Skeletal muscle cell (primary cell): ENCODE data around the gene MYOD1.

ENCODE experiments used
- DNase-seq: peaks from one replicate; pipeline ENCODE4 v3.0.0-alpha.2; 2010; ENCODE audit warnings: low read depth
- H3K4me3 ChIP-seq: 2 replicates; pipeline ENCODE4 v1.5.1; 2011; ENCODE audit warnings: low read depth, mild to moderate bottlenecking, control low read depth, low read length, moderate library complexity

MYOD1 gene

GRCh38 chr11:17745023-17745772 lies 25.8 kb downstream of the MYOD1 start:
- DNase-seq = no peak

GRCh38 chr11:17746096-17746495 lies 26.7 kb downstream of the MYOD1 start:
- DNase-seq = no peak

More at GRCh38 chr11:17745023-17745772, 25.8 kb downstream of the MYOD1 start:
- no peak overlapping the region for H3K4me3 ChIP-seq

GRCh38 chr11:17747131-17747955 lies 28.0 kb downstream of the MYOD1 start:
- H3K4me3 ChIP-seq = no peak overlapping the region
- no peak for DNase-seq

More at GRCh38 chr11:17746096-17746495, 26.7 kb downstream of the MYOD1 start:
- H3K4me3 ChIP-seq = no peak overlapping the region

- no peak overlapping the region for H3K4me3 ChIP-seq
- no peak for DNase-seq
Observed at GRCh38 chr11:17748044-17748443, 28.7 kb downstream of the MYOD1 start.

DNA sequence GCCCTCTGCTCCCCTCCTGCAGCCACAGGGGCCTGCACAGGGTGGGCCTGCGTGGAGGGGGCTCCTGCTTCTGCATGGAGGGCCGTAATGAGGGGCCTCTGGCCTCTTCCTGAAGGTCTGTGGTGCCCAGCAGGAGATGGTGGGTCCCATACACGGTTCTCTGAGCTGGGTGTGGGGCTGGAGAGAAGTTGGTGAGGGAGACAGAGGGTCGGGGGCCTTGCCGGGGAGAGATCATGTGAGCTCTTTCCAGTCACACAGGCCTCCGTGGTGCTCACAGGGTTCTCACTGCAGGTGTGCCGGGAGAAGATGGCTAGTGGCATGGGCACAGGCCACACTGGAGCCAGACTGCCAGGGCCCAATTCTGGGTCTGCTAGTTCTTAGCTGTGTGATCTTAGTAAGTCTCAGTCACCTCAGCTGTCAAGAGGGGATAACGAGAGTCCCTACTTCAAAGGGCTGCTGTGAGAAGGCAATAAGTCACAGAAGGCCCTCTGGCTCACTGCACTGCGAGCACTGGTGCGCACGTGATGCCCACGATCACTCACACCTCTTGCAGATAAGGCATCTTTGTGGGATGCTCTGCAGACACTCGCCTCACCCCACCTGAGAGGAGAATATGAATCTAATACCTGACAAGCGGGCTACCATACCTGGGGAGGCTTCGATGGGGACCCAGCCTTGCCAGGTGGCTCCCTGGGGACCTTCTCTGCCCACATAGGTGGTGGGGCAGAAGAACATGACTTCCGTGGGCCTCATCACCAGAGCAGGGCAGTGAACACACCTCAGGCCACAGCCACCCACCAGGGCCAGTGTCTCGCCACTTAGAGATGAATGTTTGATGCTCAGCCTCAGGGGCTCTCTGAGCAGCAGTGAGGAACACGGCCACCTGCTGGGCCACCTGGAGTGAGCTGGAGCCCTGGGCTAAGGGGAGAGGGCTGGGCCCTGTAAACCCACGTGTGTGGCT lies 29.7 kb downstream of the MYOD1 start:
- DNase-seq = no peak
- no peak overlapping the region for H3K4me3 ChIP-seq

DNA sequence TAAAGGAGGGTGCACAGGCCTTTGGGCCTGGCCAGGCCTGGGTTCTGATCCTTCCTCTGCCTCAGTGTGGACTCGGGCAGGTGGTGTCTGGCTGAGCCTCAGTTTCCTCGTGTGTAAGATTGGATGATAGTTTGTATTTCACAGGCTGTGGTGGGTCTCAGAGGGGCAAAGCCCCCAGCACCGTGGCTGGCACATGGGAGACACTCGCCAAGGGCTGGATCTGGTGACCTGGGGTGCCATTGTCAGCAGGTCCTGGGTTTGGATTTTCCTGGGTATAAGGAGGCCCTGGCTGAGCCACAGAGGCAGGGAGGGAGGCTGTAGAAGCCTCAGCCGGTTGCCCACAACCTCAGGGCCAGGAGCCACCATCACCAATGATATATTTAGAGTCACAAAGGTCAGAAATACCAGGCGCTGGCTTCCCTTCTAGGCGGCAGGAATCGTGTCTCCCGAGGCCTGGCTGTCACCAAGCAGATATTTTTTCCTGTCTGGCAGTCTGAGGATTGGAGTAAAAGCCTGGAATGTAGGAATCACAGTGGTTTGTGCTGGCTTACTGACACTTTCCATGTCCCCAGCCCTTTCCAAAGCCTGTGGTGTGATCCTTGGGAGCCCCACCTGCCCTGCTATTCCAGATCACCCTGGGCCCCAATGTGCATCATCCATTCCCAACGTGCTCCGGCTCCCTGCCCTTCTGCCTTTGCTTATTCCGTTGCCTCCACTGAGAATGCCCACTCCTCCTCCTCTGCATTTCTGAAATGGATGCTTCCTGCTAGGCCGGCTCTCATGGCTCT lies 30.8 kb downstream of the MYOD1 start:
- no peak overlapping the region for H3K4me3 ChIP-seq
- DNase-seq = no peak

- no peak overlapping the region for H3K4me3 ChIP-seq
- no peak for DNase-seq
Observed at GRCh38 chr11:17750801-17751165, 31.4 kb downstream of the MYOD1 start.

DNA sequence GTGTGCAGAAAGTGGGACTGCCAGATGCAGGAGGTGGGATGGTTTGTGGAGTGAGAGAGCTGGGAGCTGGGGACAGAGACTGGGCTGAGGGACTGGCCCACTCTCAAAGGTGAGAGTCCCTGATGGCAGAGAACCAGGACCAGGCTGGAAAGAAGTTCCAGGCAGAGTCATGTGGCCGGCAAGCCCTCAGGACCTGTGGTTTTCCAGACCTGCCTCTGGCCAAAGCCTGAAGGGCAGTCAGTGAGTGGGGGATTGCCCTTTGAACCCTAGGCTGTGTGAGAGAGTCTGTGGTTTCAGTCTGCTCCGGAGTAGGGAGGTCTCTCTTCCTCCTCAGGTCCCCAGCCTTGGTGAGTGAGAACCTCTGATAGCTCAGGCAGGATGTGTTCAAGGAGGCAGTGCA lies 32.2 kb downstream of the MYOD1 start:
- no peak for DNase-seq
- no peak overlapping the region for H3K4me3 ChIP-seq

- H3K4me3 ChIP-seq = no peak overlapping the region
- DNase-seq = no peak
Observed at GRCh38 chr11:17752144-17752543, 32.8 kb downstream of the MYOD1 start.

DNA sequence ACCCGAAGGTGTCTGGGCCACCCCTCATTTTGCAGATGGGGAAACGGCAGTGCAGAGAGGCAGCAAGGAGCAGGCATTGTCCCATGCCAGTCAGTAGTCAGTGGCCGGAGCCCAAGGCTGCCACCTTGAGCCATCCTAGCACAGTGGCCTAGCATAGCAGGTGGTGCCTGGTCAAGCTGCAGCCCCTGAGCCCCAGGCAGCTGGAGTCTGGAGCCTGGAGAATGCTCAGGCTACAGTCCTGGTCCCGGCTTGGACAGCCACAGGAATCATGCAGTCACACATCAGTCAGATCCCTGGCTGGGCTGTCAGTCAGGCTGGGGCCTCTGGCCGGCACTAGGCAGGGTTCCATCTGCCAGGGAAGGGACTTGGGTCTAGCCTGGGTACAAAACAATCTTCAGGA lies 33.8 kb downstream of the MYOD1 start:
- no peak for DNase-seq
- no peak overlapping the region for H3K4me3 ChIP-seq

GRCh38 chr11:17753641-17754040 lies 34.3 kb downstream of the MYOD1 start:
- DNase-seq = no peak

DNA sequence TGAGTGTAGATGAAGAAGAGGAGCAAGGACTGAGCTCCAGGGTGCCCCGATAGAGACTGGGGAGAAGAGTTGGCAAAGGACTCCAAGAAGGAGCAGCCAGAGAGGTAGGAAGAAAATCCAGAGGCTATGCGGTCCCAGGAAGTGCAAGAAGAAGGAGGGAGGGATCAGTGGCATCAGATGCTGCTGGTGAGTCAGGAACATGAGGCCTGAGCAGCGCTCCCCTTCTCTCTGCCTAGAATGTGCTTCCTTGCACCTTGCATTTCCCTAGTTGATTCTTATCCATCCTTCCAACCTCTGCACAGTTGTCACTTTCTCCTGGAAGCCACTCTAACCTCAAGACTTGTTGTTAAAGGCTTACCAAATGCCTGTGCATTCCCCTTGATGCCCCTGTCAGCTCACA lies 36.5 kb downstream of the MYOD1 start:
- no peak for DNase-seq
- H3K4me3 ChIP-seq = no peak overlapping the region

More at GRCh38 chr11:17753641-17754040, 34.3 kb downstream of the MYOD1 start:
- H3K4me3 ChIP-seq = no peak overlapping the region

- DNase-seq = no peak
- no peak overlapping the region for H3K4me3 ChIP-seq
Observed at GRCh38 chr11:17760102-17761029, 41.0 kb downstream of the MYOD1 start.

GRCh38 chr11:17762309-17762974 lies 43.1 kb downstream of the MYOD1 start:
- no peak overlapping the region for H3K4me3 ChIP-seq

DNA sequence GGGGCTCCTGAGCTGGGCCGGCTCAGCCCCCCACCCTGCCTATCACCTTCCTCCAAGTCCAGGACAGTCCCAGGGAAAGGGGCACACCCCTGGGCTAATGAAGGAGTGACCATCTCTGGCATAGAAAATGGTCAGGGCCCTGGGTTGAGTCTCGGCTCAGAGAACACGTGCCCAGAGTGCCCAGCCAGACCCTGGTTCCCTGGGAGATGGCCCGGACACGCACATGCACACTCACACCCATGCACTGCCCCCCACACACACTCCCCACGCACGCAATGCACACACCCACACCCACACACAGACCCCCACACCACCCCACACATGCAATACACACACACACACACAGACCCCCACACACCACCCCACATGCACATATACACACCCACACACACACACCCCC lies 43.9 kb downstream of the MYOD1 start:
- H3K4me3 ChIP-seq = no peak overlapping the region

More at GRCh38 chr11:17762309-17762974, 43.1 kb downstream of the MYOD1 start:
- no peak for DNase-seq

GRCh38 chr11:17763703-17764102 lies 44.3 kb downstream of the MYOD1 start:
- DNase-seq = no peak
- no peak overlapping the region for H3K4me3 ChIP-seq

More for the DNA sequence above, 43.9 kb downstream of the MYOD1 start:
- no peak for DNase-seq

- no peak overlapping the region for H3K4me3 ChIP-seq
- no peak for DNase-seq
Observed at GRCh38 chr11:17764446-17765218, 45.3 kb downstream of the MYOD1 start.
